Cortex of kidney (tissue), 1 donor: ENCODE measurements around the gene APOH.
"Not testable (repeated sequence)": the region's sequence is repeated elsewhere in the genome, so short reads cannot be mapped to it uniquely, and the experiment has no call there.

Source experiments
- DNase-seq: peaks from one replicate; lab custom pipeline; 2025; lab: John Stamatoyannopoulos, UW

Gene APOH

DNA sequence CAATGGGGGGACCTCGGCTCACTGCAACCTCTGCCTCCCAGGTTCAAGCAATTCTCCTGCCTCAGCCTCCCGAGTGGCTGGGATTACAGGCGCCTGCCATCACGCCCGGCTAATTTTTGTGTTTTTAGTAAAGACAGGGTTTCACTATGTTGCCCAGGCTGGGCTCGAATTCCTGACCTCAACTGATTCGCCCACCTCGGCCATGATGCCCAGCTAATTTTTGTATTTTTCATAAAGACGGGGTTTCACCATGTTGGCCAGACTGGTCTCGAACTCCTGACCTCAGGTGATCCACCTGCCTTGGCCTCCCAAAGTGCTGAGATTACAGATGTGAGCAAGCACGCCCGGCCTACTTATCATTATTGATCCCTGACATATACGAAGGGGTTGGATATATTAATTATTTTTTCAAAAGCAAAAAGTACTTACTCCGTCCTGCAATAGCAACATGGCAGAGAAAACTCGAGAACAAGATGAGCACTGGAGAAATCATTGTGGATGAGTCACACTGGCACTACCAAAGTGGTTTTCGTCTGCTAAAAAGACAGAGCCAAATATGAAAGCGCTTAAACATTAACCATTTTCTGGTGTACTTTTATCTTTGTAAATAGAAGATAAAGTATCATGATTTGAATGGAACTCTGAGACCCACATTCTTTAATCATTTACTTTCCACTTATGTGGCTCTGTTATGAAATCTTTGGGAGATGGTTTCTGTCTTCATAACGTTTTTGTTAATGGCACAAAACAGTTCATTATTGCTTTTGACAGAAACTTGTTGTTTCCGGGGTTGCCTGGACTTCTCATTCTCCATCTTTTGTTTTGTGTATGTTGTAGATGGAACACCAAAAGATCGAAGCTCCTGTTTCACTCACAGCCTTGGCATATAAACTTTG lies at the start of gene APOH:
Gene APOH (minus strand): TSS at position 529 of the 896 bp plus-strand sequence. CDS start 36 bp downstream, at position 493.
- DNase-seq, result no peak

- no peak for DNase-seq
These were observed 48.0 kb upstream of the APOH start for GRCh38 chr17:66277191-66277590.

GRCh38 chr17:66276328-66276937 lies 47.2 kb upstream of the APOH start:
- DNase-seq, result no peak

DNA sequence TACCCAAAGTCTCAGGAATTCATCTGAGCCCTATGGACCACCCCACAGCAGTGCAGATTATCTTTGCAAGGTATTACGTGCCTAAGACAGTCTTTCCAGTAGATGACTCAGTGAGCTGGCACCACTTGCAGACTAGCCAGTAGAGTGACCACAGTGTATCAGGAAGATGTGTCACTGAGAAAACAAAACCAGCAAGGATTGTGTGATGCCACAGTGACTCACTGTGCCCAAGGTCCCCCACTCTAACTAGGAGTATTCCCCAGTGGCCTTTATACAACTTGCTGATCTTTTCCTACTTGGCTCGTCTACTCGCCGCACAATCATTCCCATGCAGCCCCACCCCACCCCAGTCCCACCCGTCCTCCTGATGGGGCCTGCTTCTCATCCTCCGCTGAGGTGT lies 46.4 kb upstream of the APOH start:
- no peak for DNase-seq

DNA sequence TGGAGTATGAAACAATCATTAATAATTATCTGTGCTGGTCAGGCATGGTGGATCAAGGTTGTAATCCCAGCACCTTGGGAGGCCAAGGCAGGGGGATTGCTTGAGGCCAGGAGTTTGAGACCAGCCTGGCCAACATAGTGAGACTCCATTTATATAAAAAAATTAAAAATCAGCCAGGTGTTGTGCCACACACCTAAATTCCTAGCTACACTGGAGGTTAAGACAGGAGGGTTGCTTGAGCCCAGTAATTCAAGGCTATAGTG lies 44.3 kb upstream of the APOH start:
- DNase-seq, result no peak

GRCh38 chr17:66272811-66273585 lies 43.8 kb upstream of the APOH start:
- DNase-seq, result no peak

GRCh38 chr17:66271512-66271911 lies 42.3 kb upstream of the APOH start:
- no peak for DNase-seq

- no peak for DNase-seq
These were observed 40.9 kb upstream of the APOH start for GRCh38 chr17:66270106-66270505.

DNA sequence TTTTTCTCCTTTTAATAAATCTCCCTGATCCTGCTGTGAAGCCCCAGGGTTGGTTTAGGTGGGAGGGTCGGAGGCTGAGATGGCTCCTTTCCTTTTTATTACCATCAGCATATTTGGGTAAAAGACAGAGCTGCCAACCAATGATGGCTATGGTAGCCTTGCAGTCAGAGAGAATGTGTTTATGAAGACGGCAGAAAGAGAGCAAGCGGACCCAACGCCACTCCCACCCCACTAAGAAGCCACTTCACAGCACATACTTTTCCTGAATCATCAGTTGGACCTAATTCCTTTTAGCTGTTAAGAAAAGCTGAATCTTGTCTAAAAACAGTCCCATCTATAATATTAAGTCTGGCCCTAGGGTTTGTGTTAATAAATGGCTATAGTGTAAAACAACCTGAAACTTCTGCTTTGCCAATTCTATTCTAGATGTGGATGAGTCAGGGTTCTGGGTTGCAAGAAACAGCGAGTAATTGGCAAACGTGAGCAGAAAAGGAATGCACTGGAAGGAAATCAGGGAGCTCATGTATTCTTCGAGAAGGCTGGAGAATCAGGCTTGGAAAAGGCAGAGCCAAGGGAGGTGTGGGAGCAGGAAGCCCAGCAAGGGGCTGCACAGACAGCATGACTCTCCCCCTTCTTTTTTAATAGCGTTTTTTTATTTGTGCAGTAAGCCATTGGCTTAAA lies 39.2 kb upstream of the APOH start:
- DNase-seq, result no peak

- DNase-seq, result no peak
These were observed 35.5 kb upstream of the APOH start for GRCh38 chr17:66264696-66265095.

- DNase-seq, result no peak
These were observed 33.6 kb upstream of the APOH start for GRCh38 chr17:66262767-66263166.

- DNase-seq, result no peak
These were observed 31.5 kb upstream of the APOH start for GRCh38 chr17:66260688-66261087.

- DNase-seq, result no peak
These were observed 31.1 kb upstream of the APOH start for GRCh38 chr17:66260275-66260674.

DNA sequence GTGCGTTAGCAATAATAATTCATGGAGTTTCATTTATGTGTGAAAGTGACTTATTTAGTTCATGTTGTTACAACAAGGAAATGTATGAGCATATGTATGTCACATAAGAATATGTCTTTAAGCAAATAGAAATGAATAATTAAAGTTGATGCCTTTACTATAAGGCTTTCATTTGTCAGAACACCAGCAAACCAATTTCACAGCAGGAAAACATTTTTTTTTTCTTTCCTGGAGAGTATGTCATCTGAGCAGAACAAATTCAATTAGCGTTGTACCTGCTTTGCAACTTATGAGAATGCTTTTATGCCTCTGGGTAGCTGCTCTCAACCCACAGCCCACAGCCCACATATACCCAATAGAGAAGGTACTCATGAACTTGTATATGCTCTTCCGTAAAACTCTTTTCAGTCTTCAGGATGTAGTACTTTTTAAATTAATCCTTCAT lies 26.3 kb upstream of the APOH start:
- DNase-seq, result no peak

- DNase-seq, result no peak
These were observed 25.9 kb upstream of the APOH start for GRCh38 chr17:66255112-66255511.

DNA sequence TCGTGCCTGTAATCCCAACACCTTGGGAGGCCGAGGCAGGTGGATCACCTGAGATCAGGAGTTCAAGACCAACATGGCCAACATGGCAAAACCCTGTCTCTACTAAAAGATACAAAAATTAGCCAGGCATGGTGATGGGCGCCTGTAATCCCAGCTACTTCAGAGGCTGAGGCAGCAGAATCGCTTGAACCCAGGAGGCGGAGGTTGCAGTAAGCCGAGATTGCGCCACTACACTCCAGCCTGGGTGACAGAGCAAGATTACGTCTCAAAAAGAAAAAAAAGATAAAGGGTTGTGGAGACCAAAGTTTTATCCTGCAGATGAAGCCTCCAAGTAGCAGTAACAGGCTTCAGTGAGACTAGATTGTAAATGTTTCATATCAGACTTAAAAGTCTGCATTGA lies 24.2 kb upstream of the APOH start:
- DNase-seq, result not testable (repeated sequence)

GRCh38 chr17:66250686-66251085 lies 21.5 kb upstream of the APOH start:
- DNase-seq, result no peak

- DNase-seq, result no peak
These were observed 19.1 kb upstream of the APOH start for GRCh38 chr17:66248285-66248684.

DNA sequence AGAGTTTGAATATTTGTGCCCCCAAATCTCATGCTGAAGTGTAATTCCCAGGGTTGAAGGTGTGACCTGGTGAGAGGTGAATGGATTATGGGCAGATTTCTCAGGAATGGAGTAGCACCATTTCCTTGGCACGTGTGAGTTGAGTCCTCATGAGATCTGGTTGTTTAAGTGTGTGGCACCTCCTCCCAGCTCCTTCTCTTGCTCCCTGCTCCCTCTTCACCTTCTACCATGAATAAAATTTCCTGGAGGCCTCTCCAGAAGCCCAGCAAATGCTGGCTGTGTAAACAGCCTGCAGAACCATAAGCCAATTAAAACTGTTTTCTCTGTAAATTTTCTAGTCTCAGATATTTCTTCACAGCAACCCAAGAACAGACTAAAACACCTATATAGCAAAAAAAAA lies 12.6 kb upstream of the APOH start:
- no peak for DNase-seq

- DNase-seq, result no peak
These were observed 11.4 kb upstream of the APOH start for GRCh38 chr17:66240630-66241029.

GRCh38 chr17:66240013-66240412 lies 10.8 kb upstream of the APOH start:
- DNase-seq, result no peak

GRCh38 chr17:66235377-66235994 lies 6.3 kb upstream of the APOH start:
- DNase-seq, result no peak
